HCT116 (cell line): ENCODE data around the gene PLEKHA8. TPM values are rescaled to one million over a fixed set of nuclear protein-coding genes. Genes with fewer than 3 reads are reported as not detected.

Experiments used
- ATAC-seq: fragments of 200-7000 bp; cut with Tn5 transposase; 2 replicates; pipeline ENCODE4 v1.9.1; 2020; ENCODE audit warnings: mild to moderate bottlenecking, moderate library complexity
- BruUV-seq: library from RNA; stranded (reverse); fragments of 400-500 nt; replicated peaks from 2 replicates; lab custom pipeline; 2021; lab: Mats Ljungman, UMichigan
- CTCF ChIA-PET: fragments of 300-600 bp; sonication (Branson Sonifier 250); formaldehyde crosslinking; loops from one replicate; lab custom pipeline; 2021; ENCODE audit warnings: antibody characterized with exemption; lab: Charles Lee
- POLR2A ChIA-PET: fragments of 300-600, 350-600 bp; sonication (Branson Sonifier 250); formaldehyde crosslinking; loops from one replicate; lab custom pipeline; 2021; ENCODE audit warnings: antibody characterized with exemption; lab: Charles Lee
- RAD21 ChIA-PET, 2 experiments: fragments of 300-600 bp; sonication (Branson Sonifier 250); formaldehyde crosslinking; loops; one replicate each; lab custom pipeline; 2023; ENCODE audit warnings: low total read pairs in 2 of 2; ENCODE audit not compliant: uncharacterized antibody in 2 of 2, unreplicated experiment in 2 of 2, low non-redundant PET in 1 of 2; lab: Charles Lee
- DNase-seq: peaks from one replicate; pipeline ENCODE4 v3.0.0-alpha.2; 2010; ENCODE audit warnings: low read depth, low spot score
- H2AFZ ChIP-seq: fragments of 200-600 bp; shearing (Covaris generic), sonication (generic); 2 replicates; pipeline ENCODE4 v1.6.1; 2017; ENCODE audit warnings: low read depth, mixed run types, mixed read lengths, antibody characterized with exemption, low read length; ENCODE audit not compliant: poor library complexity, severe bottlenecking
- H3K27ac ChIP-seq: 2 replicates; pipeline ENCODE4 v1.5.1; 2012; ENCODE audit warnings: low read depth, low read length
- H3K27me3 ChIP-seq: fragments of 200-600 bp; sonication (generic); 2 replicates; pipeline ENCODE4 v1.6.1; 2016; ENCODE audit warnings: mixed run types, low read length, mixed read lengths; ENCODE audit not compliant: insufficient read depth
- H3K36me3 ChIP-seq, 2 experiments: fragments of 200-500 bp in 1 of 2; fragments of 200-600 bp in 1 of 2; sonication (Bioruptor generic) in 1 of 2; sonication (generic) in 1 of 2; 2 replicates each; pipeline versions ENCODE4 v1.5.1 to v1.6.1; 2014 to 2016; ENCODE audit warnings: low read length in 2 of 2, inconsistent platforms in 1 of 2, mixed read lengths in 1 of 2, mixed run types in 1 of 2; ENCODE audit not compliant: insufficient read depth in 2 of 2, control insufficient read depth in 1 of 2
- H3K4me1 ChIP-seq, 2 experiments: fragments of 200-600 bp in 1 of 2; sonication (generic) in 1 of 2; 2 replicates each; pipeline versions ENCODE4 v1.5.1 to v1.6.1; 2012 to 2017; ENCODE audit warnings: low read length in 2 of 2, inconsistent platforms in 1 of 2, mild to moderate bottlenecking in 1 of 2, mixed read lengths in 1 of 2, mixed run types in 1 of 2, moderate library complexity in 1 of 2; ENCODE audit not compliant: insufficient read depth in 2 of 2, control insufficient read depth in 1 of 2
- H3K4me2 ChIP-seq: fragments of 200-600 bp; sonication (generic); 2 replicates; pipeline ENCODE4 v1.6.1; 2017; ENCODE audit warnings: mixed run types, low read length, mixed read lengths
- H3K4me3 ChIP-seq, 2 experiments: fragments of 200-600 bp in 1 of 2; sonication (generic) in 1 of 2; replicated peaks in 1 of 2; 2 replicates each; pipeline ENCODE4 v1.5.1; 2011 to 2016; ENCODE audit warnings: low read length in 2 of 2, control low read depth in 1 of 2, low read depth in 1 of 2, mild to moderate bottlenecking in 1 of 2, mixed read lengths in 1 of 2, mixed run types in 1 of 2
- H3K79me2 ChIP-seq: fragments of 200-600 bp; sonication (generic); 2 replicates; pipeline ENCODE4 v1.6.1; 2017; ENCODE audit warnings: mild to moderate bottlenecking, mixed run types, low read length, moderate library complexity, mixed read lengths; ENCODE audit not compliant: insufficient read depth
- H3K9ac ChIP-seq: fragments of 200-600 bp; sonication (generic); 2 replicates; pipeline ENCODE4 v1.6.1; 2016; ENCODE audit warnings: low read length, mixed read lengths
- H3K9me2 ChIP-seq: fragments of 200-600 bp; sonication (generic), shearing (Covaris generic); 2 replicates; pipeline ENCODE4 v1.6.1; 2017; ENCODE audit warnings: mixed run types, mild to moderate bottlenecking, moderate library complexity; ENCODE audit not compliant: insufficient read depth
- H3K9me3 ChIP-seq, 2 experiments: fragments of 200-500 bp in 1 of 2; fragments of 200-600 bp in 1 of 2; sonication (Bioruptor generic) in 1 of 2; sonication (generic) in 1 of 2; 2 replicates each; pipeline ENCODE4 v1.6.1; 2014 to 2017; ENCODE audit warnings: low read length in 2 of 2, mixed read lengths in 2 of 2, inconsistent platforms in 1 of 2, low read depth in 1 of 2, mild to moderate bottlenecking in 1 of 2, mixed run types in 1 of 2, moderate library complexity in 1 of 2; ENCODE audit not compliant: control insufficient read depth in 1 of 2, insufficient read depth in 1 of 2
- H4K20me1 ChIP-seq: fragments of 200-600 bp; sonication (generic), shearing (Covaris generic); 2 replicates; pipeline ENCODE4 v1.6.1; 2017; ENCODE audit warnings: mixed run types, mild to moderate bottlenecking, moderate library complexity; ENCODE audit not compliant: insufficient read depth
- ATF3 ChIP-seq: IDR thresholded peaks from 2 replicates; pipeline ENCODE4 v1.6.1; 2012
- CTCF ChIP-seq, 3 experiments: fragments of 200-600 bp in 1 of 3; sonication (generic) in 1 of 3; IDR thresholded peaks in 2 of 3; conservative IDR thresholded peaks in 1 of 3; 2 replicates each; pipeline ENCODE4 v1.5.1; 2012 to 2017; ENCODE audit warnings: low read depth in 2 of 3, low read length in 2 of 3, antibody characterized with exemption in 1 of 3, borderline replicate concordance in 1 of 3, control low read depth in 1 of 3, mild to moderate bottlenecking in 1 of 3, mixed read lengths in 1 of 3, mixed run types in 1 of 3, moderate library complexity in 1 of 3; ENCODE audit not compliant: insufficient read depth in 1 of 3
- EZH2phosphoT487 ChIP-seq: fragments of 200-600 bp; IDR thresholded peaks from 2 replicates; pipeline ENCODE4 v1.6.1; 2018; ENCODE audit warnings: antibody characterized with exemption, borderline replicate concordance
- JUND ChIP-seq: IDR thresholded peaks from 2 replicates; pipeline ENCODE4 v1.6.1; 2012
- MAX ChIP-seq: IDR thresholded peaks from 2 replicates; pipeline ENCODE4 v1.6.1; 2012
- RAD21 ChIP-seq: IDR thresholded peaks from 2 replicates; pipeline ENCODE4 v1.6.1; 2012; ENCODE audit warnings: low read depth, mild to moderate bottlenecking
- SRF ChIP-seq: IDR thresholded peaks from 2 replicates; pipeline ENCODE4 v1.6.1; 2012; ENCODE audit warnings: low read depth
- YY1 ChIP-seq: IDR thresholded peaks from 2 replicates; pipeline ENCODE4 v1.6.1; 2011; ENCODE audit warnings: low read length, low read depth, moderate library complexity, mild to moderate bottlenecking; ENCODE audit not compliant: insufficient replicate concordance; ENCODE audit errors: extremely low read depth
- ZBTB33 ChIP-seq: IDR thresholded peaks from 2 replicates; pipeline ENCODE4 v1.6.1; 2011; ENCODE audit warnings: mild to moderate bottlenecking, low read length, moderate library complexity; ENCODE audit not compliant: insufficient replicate concordance; ENCODE audit errors: extremely low read depth
- intact Hi-C: fragments of 100-400 bp; cut with micrococcal nuclease; formaldehyde crosslinking; loops from 2 replicates; pipeline ENCODE4 v1.10.0; 2022
- total RNA-seq: library from RNA; stranded (reverse); gene quantifications from one replicate; pipeline ENCODE4 v1.2.1, GENCODE V29; 2021; ENCODE audit not compliant: unreplicated experiment

The PLEKHA8 gene
- total RNA-seq, 1 experiment from 2014 or later = 13.6 TPM

- Histone ChIP-seq H3K9me3 (no peaks in the 10 kb centered on the region), H3K27ac (no peak overlapping the region)
- CTCF ChIA-PET = interaction anchor here (1.0 kb wide), 1 partner anchor 18 kb away, joined by 4 read pairs; no protein-coding TSS in a partner anchor
- no peak for DNase-seq
- TF ChIP-seq SRF (no peak), CTCF (IDR thresholded peaks at IDR 0.05 in 2 of 3, conservative IDR thresholded peaks at IDR 0.05 in 1 of 3; ENCODE audit: borderline replicate concordance in 1 of 3, insufficient read depth in 1 of 3, low read depth in 2 of 3, low read length in 2 of 3) (no peak), JUND (no peak), ZBTB33 (no peak), EZH2phosphoT487 (no peak), RAD21 (no peak), MAX (no peak), ATF3 (no peak), YY1 (no peak)
- TF ChIP-seq, all 23 proteins: peak for 0
- H3K79me2 ChIP-seq = no peaks in the 10 kb centered on the region
- BruUV-seq = no TSS peak
- no peaks in the 10 kb centered on the region for H3K36me3 ChIP-seq
- ChIA-PET POLR2A (no interaction called here), RAD21 (no interaction called here)
- H4K20me1 ChIP-seq = no peaks in the 10 kb centered on the region
- H3K9me2 ChIP-seq = no peaks in the 10 kb centered on the region
- H3K4me2 ChIP-seq = no peak overlapping the region
- H3K4me3 ChIP-seq = no peak overlapping the region
- H3K9ac ChIP-seq = no peak overlapping the region
- H3K27me3 ChIP-seq = no peaks in the 10 kb centered on the region
- no peak for ATAC-seq
- H2AFZ ChIP-seq = no peak overlapping the region
- intact Hi-C loops = no loop called here
- peaks cover 0 to 5% of the 10 kb centered on the region in 2 experiments; a peak in 1 of 4 replicates for H3K4me1 ChIP-seq
Observed at GRCh38 chr7:30091987-30092386, 63.8 kb downstream of the PLEKHA8 start.
